A673 (cell line): ENCODE data around the gene MYLK.

Source experiments
- CTCF ChIP-seq: fragments of 300-800, 200-600 bp; sonication (generic); conservative IDR thresholded peaks from 2 replicates; pipeline ENCODE4 v1.5.1; 2017; ENCODE audit warnings: low read depth, mild to moderate bottlenecking, antibody characterized with exemption, low read length, moderate library complexity, mixed read lengths
- EZH2 ChIP-seq: fragments of 200-600 bp; sonication (generic); IDR thresholded peaks from 2 replicates; pipeline ENCODE4 v1.6.1; 2017; ENCODE audit warnings: borderline replicate concordance, low read depth, mild to moderate bottlenecking, mixed read lengths, antibody characterized with exemption, low read length; ENCODE audit not compliant: poor library complexity, severe bottlenecking

GRCh38 chr3:123682781-123683504 is 201.2 kb downstream of the MYLK start:
- TF ChIP-seq CTCF: no peak
- no peak for TF ChIP-seq EZH2
